Forelimb muscle (tissue), 1 donor: ENCODE results near the gene CTAG2. TPM values are rescaled to one million over a fixed set of nuclear protein-coding genes. Genes with fewer than 3 reads are reported as not detected.
"Not testable (repeated sequence)": the region's sequence is repeated elsewhere in the genome, so short reads cannot be mapped to it uniquely, and the experiment has no call there.

Experiments
- DNase-seq: peaks from one replicate; pipeline ENCODE4 v3.0.0-alpha.2; 2013; ENCODE audit warnings: low read depth
- polyA plus RNA-seq: library from polyadenylated mRNA; unstranded; fragments of 120-200 nt; gene quantifications from one replicate; pipeline ENCODE4 v1.2.1, GENCODE V29; 2013; ENCODE audit not compliant: insufficient read length

CTAG2 gene
- not detected for polyA plus RNA-seq

GRCh38 chrX:154653413-154653812 lies at the start of gene CTAG2:
Gene CTAG2 (minus strand): TSS chrX:154653579. CDS start chrX:154653515, 64 bp downstream.
- DNase-seq, result not testable (repeated sequence)

DNA sequence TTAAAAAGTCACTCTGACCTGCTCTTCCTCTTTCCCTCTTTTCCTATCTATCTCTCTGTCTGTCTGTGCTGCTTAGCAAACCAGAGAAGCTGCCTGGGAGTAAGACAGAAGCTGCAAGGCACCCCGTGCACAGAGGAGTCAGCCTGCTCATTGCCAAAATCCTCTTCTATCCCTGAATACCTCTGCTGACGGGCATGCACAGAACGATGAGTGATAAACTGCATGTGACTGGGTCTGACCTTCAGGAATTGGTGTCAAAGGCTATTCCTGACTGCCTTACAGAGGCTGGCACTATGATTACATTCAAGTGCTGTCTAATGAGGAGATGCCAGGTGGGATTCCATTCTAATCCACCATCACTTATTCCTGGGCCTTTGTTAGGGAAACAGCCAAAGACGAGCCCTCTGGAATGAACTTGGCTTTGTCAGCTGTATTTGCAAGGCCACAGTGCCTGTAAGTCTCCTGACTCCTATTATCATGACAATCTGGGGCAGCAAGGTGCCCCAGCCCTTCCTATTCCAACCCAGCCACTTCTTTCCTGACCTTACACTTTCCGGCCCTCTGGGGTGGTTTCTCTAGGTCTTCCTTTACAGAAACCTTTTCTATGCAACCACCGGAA lies 45.4 kb upstream of the CTAG2 start:
- DNase-seq, result no peak

GRCh38 chrX:154696676-154697045 lies 43.3 kb upstream of the CTAG2 start:
- DNase-seq, result no peak

GRCh38 chrX:154695911-154696675 lies 42.7 kb upstream of the CTAG2 start:
- DNase-seq, result peak; percentile 65

DNA sequence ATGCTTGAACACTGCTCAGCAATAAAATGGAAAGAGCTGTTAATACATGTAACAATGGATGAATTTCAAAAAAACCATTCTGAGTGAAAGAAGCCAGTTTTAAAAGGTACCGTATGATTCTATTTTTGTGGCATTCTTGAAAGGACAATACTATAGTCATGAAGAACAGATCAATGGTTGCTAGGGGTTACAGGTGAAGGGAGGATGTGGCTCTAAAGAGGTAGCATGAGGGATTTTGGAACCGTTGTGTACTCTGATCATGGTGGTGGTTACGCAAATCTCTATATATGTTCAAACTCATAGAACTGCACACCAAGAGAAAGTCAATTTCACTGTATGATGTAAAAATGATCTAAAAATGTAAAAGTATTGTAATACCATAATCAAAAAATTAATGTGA lies 40.0 kb upstream of the CTAG2 start:
- no peak for DNase-seq

GRCh38 chrX:154690438-154690837 lies 37.1 kb upstream of the CTAG2 start:
- DNase-seq, result not testable (repeated sequence)

DNA sequence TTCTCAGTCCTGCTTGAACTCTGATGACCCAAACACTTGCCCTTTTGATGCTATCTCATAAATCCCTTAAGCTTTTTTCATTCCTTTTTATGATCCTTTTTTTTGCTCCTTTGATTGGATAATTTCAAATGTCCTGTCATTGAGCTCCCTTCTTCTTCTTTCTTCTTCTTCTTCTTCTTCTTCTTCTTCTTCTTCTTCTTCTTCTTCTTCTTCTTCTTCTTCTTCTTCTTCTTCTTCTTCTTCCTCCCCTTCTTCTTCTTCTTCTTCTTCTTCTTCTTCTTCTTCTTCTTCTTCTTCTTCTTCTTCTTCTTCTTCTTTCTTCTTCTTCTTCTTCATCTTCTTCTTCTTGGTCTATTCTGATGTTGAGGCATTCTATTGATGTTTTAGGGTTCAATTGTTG lies 18.7 kb upstream of the CTAG2 start:
- DNase-seq, result not testable (repeated sequence)

- DNase-seq, result not testable (repeated sequence)
Measured at GRCh38 chrX:154670848-154671247, 17.5 kb upstream of the CTAG2 start.

DNA sequence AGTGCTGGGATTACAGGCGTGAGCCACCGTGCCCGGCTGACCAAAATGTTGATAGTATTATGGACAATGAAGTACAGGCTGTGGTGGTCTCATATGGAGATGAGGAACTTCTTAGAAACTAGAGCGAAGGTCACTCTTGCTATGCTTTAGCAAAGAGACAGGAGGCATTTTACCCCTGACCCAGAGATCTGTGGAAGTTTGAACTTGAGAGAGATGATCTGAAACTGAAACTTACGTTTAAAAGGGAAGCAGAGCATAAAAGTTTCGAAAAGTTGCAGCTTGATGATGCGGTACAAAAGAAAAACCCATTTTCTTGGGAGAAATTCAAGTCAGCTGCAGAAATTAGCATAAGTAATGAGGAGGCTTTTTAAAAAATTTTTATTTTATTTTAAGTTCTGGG lies 8.5 kb upstream of the CTAG2 start:
- no peak for DNase-seq

DNA sequence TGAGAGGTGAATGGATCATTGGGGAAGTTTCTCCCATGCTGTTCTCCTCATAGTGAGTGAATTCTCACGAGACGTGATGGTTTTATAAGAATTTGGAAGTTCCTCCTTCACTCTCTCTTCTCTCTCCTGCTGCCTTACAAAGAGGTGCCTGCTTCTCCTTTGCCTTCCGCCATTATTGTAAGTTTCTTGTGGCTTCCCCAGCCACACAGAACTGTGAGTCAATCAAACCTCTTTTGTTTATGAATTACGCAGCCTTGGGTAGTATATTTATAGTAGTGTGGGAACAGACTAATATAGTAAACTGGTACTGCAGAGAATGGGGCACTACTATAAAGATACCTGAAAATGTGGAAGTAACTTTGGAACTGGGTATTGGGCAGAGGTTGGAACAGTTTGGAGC lies 7.8 kb upstream of the CTAG2 start:
- no peak for DNase-seq

GRCh38 chrX:154660541-154660940 lies 7.2 kb upstream of the CTAG2 start:
- DNase-seq, result no peak

GRCh38 chrX:154658957-154659356 lies 5.6 kb upstream of the CTAG2 start:
- DNase-seq, result no peak

- no peak for DNase-seq
Measured at GRCh38 chrX:154658187-154658586, 4.8 kb upstream of the CTAG2 start.

- no peak for DNase-seq
Measured at GRCh38 chrX:154657226-154657805, 3.9 kb upstream of the CTAG2 start.

GRCh38 chrX:154655786-154656185 lies 2.4 kb upstream of the CTAG2 start:
- DNase-seq, result no peak

- DNase-seq, result no peak
Measured at GRCh38 chrX:154655346-154655745, 2.0 kb upstream of the CTAG2 start.

DNA sequence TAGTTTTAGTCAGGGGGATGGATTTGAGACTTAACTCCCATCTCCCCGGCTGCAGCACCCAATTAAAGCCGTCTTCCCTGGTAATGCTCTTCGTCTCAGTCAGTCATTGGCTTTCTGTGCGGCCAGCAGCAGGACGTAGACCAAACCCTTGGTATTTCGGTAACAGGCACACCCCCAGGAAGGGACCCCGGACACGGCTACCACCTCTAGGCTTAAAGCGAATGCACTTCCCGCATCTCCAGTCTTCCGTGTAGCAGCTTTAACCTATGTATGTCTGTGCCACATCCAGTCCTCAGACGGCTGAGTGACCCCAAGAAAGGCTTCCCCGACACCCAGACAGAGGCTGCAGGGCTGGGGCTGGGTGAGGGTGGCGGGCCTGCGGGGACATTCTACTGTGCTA lies 1.5 kb upstream of the CTAG2 start:
- no peak for DNase-seq

DNA sequence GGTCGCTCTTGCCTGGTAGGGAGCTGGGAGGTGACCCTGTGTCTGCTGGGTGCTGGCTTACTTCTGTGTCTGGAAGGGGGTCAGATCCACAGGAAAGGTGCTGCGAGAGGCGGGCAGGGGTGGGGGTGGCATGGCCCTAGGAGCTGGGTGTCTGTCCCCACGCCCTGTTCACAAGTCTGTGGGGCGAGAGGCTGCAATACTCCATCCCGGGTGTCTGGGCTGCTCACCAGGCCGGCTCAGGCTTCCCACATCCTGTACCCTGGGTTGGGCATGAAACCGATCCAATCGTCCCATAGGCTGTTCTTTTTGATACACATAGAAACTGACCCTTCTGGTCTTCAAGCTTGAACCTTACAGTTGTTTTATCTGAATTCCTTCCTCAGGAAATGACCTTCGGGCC lies 993 bp upstream of the CTAG2 start:
- DNase-seq, result no peak

GRCh38 chrX:154653048-154653401 lies 354 bp downstream of the CTAG2 start:
- DNase-seq, result no peak

- DNase-seq, result no peak
Measured at GRCh38 chrX:154652311-154653047, 900 bp downstream of the CTAG2 start.

GRCh38 chrX:154650221-154650510 lies 3.2 kb downstream of the CTAG2 start:
- no peak for DNase-seq

DNA sequence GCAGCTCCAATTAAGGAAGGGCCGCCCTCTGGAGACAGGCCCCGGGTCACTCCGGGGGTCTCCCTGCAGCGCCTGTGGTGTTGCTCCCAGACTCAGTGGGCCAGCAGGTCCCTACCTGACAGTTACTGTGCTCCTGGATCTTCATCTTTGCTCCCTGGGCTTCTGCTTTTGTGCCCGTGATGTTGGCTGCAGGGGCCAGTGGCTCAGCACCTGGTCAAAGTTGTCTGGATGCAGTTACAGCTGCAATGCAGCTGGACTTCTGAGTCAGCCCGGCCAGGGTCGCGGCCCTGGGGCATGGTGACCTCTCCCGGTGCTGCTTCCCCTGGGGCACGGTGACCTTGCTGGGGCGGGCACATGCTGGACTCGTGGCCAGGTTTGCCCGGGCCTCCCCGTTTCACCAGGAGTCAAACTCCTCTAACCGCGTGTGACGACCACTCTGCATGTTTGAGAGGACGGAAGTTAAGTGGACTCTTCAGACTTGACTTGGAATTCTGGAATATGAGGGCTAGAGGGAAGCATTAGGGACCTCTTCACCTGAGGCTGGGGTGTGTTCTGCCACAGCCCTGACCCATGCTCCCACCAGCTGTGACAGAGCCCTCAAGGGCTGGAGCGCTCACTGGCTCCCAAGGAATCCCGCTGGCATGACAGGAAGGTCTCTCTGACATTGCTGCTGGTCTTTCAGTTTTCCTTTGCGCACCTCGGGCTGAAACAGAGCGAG lies 3.7 kb downstream of the CTAG2 start:
- no peak for DNase-seq
